Astrocyte (in vitro differentiated cells and primary cell): ENCODE measurements around the gene IPO13. TPM values are rescaled to one million over a fixed set of nuclear protein-coding genes. Genes with fewer than 3 reads are reported as not detected.
A peak's percentile ranks its signal among the peaks of the same experiment; 100 is the strongest.

Experiments used
- DNase-seq: peaks from one replicate; pipeline ENCODE4 v3.0.0-alpha.2; 2010; ENCODE audit warnings: low read depth
- FAIRE-seq: peaks from 2 replicates; lab custom pipeline; 2011; peaks lifted over from hg19 to GRCh38; lab: Jason Lieb, UNC
- H2AFZ ChIP-seq: 2 replicates; pipeline ENCODE4 v1.6.0; 2012; ENCODE audit warnings: low read depth, low read length, inconsistent platforms
- H3K27ac ChIP-seq: 2 replicates; pipeline ENCODE4 v1.5.1; 2011; ENCODE audit warnings: low read depth, low read length, inconsistent platforms
- H3K27me3 ChIP-seq: 2 replicates; pipeline ENCODE4 v1.6.0; 2011; ENCODE audit warnings: low read length, inconsistent platforms; ENCODE audit not compliant: insufficient read depth
- H3K36me3 ChIP-seq: 2 replicates; pipeline ENCODE4 v1.5.1; 2011; ENCODE audit warnings: low read length, inconsistent platforms; ENCODE audit not compliant: insufficient read depth
- H3K4me1 ChIP-seq: 2 replicates; pipeline ENCODE4 v1.5.1; 2011; ENCODE audit warnings: low read length, inconsistent platforms; ENCODE audit not compliant: insufficient read depth
- H3K4me2 ChIP-seq: 2 replicates; pipeline ENCODE4 v1.6.0; 2012; ENCODE audit warnings: low read length, inconsistent platforms
- H3K4me3 ChIP-seq: 2 replicates; pipeline ENCODE4 v1.5.1; 2011; ENCODE audit warnings: low read depth, mild to moderate bottlenecking, low read length, inconsistent platforms; ENCODE audit not compliant: insufficient read depth
- H3K79me2 ChIP-seq: 2 replicates; pipeline ENCODE4 v1.6.0; 2012; ENCODE audit warnings: mild to moderate bottlenecking, low read length, inconsistent platforms; ENCODE audit not compliant: insufficient read depth
- H3K9ac ChIP-seq: 2 replicates; pipeline ENCODE4 v1.6.0; 2012; ENCODE audit warnings: mild to moderate bottlenecking, low read length, inconsistent platforms
- H3K9me3 ChIP-seq: 2 replicates; pipeline ENCODE4 v1.5.1; 2012; ENCODE audit warnings: low read depth, mild to moderate bottlenecking, low read length, inconsistent platforms; ENCODE audit not compliant: insufficient read depth
- H4K20me1 ChIP-seq: 2 replicates; pipeline ENCODE4 v1.6.0; 2012; ENCODE audit warnings: low read length, inconsistent platforms; ENCODE audit not compliant: insufficient read depth
- H3K27ac Mint-ChIP-seq: one replicate; pipeline ENCODE4 v1.8.0; 2021; ENCODE audit warnings: mild to moderate bottlenecking, mixed read lengths; ENCODE audit not compliant: unreplicated experiment
- H3K27me3 Mint-ChIP-seq: one replicate; pipeline ENCODE4 v1.8.0; 2021; ENCODE audit warnings: low read depth, mixed read lengths; ENCODE audit not compliant: unreplicated experiment
- H3K36me3 Mint-ChIP-seq: one replicate; pipeline ENCODE4 v1.8.0; 2021; ENCODE audit warnings: low read depth, mixed read lengths; ENCODE audit not compliant: unreplicated experiment
- H3K4me1 Mint-ChIP-seq: one replicate; pipeline ENCODE4 v1.8.0; 2021; ENCODE audit warnings: low read depth, mixed read lengths; ENCODE audit not compliant: unreplicated experiment
- H3K4me3 Mint-ChIP-seq: one replicate; pipeline ENCODE4 v1.8.0; 2021; ENCODE audit warnings: mild to moderate bottlenecking, moderate library complexity, mixed read lengths; ENCODE audit not compliant: unreplicated experiment
- H3K9me3 Mint-ChIP-seq: one replicate; pipeline ENCODE4 v1.8.0; 2021; ENCODE audit warnings: mild to moderate bottlenecking, mixed read lengths; ENCODE audit not compliant: unreplicated experiment
- CTCF ChIP-seq: IDR thresholded peaks from 2 replicates; pipeline ENCODE4 v1.5.1; 2011; ENCODE audit warnings: low read depth, mild to moderate bottlenecking, inconsistent platforms, low read length, moderate library complexity; ENCODE audit not compliant: insufficient read depth
- EZH2 ChIP-seq: IDR thresholded peaks from 2 replicates; pipeline ENCODE4 v1.6.1; 2012; ENCODE audit warnings: mild to moderate bottlenecking, low read length, inconsistent platforms; ENCODE audit not compliant: insufficient read depth
- total RNA-seq: library from RNA; stranded (reverse); gene quantifications from 2 replicates; pipeline ENCODE4 v1.2.1, GENCODE V29; 2021

The IPO13 gene
- total RNA-seq, 1 donor from 2014 or later: 31.0 TPM

GRCh38 chr1:43925846-43926245 is 20.9 kb upstream of the IPO13 start:
- Histone ChIP-seq H3K9me3 (no peaks in the 10 kb centered on the region), H3K79me2 (no peaks in the 10 kb centered on the region), H3K9ac (no peak overlapping the region), H3K4me3 (no peak overlapping the region), H4K20me1 (no peaks in the 10 kb centered on the region), H3K27me3 (no peaks in the 10 kb centered on the region), H3K27ac (no peak overlapping the region), H3K36me3 (peaks cover 4% of the 10 kb centered on the region), H2AFZ (no peak overlapping the region), H3K4me2 (no peak overlapping the region), H3K4me1 (peaks cover 17% of the 10 kb centered on the region)
- Mint-ChIP-seq H3K9me3 (peaks cover 5% of the 10 kb centered on the region), H3K4me3 (no peak overlapping the region), H3K36me3 (peaks cover 21% of the 10 kb centered on the region), H3K4me1 (peaks cover 20% of the 10 kb centered on the region), H3K27me3 (no peaks in the 10 kb centered on the region), H3K27ac (peak overlapping the region; percentile 2)
- DNase-seq (peak; percentile 28), FAIRE-seq (no peak)
- no peak for TF ChIP-seq CTCF
- no peak for TF ChIP-seq EZH2

- no peak for FAIRE-seq
- H3K27ac ChIP-seq: peak overlapping the region; percentile 69
- peaks cover 17% of the 10 kb centered on the region for H3K36me3 Mint-ChIP-seq
- TF ChIP-seq EZH2 (no peak), CTCF (no peak)
- no peak overlapping the region for H2AFZ ChIP-seq
- no peak overlapping the region for H3K27ac Mint-ChIP-seq
- H3K27me3 ChIP-seq: no peaks in the 10 kb centered on the region
- no peak for DNase-seq
- no peak overlapping the region for H3K9ac ChIP-seq
- no peak overlapping the region for H3K4me3 Mint-ChIP-seq
- H4K20me1 ChIP-seq: peaks cover 5% of the 10 kb centered on the region
- peaks cover 2% of the 10 kb centered on the region for H3K27me3 Mint-ChIP-seq
- H3K4me2 ChIP-seq: no peak overlapping the region
- H3K9me3 Mint-ChIP-seq: peaks cover 5% of the 10 kb centered on the region
- peaks cover 4% of the 10 kb centered on the region for H3K36me3 ChIP-seq
- peaks cover 23% of the 10 kb centered on the region for H3K4me1 Mint-ChIP-seq
- no peaks in the 10 kb centered on the region for H3K79me2 ChIP-seq
- H3K4me3 ChIP-seq: no peak overlapping the region
- H3K4me1 ChIP-seq: peaks cover 27% of the 10 kb centered on the region
- no peaks in the 10 kb centered on the region for H3K9me3 ChIP-seq
Measured at GRCh38 chr1:43930168-43930948, 16.4 kb upstream of the IPO13 start.

GRCh38 chr1:43930949-43931275 is 15.8 kb upstream of the IPO13 start:
- H3K4me2 ChIP-seq: no peak overlapping the region
- no peak overlapping the region for H3K4me3 ChIP-seq
- peaks cover 27% of the 10 kb centered on the region for H3K4me1 ChIP-seq
- Mint-ChIP-seq H3K27ac (no peak overlapping the region), H3K36me3 (peaks cover 16% of the 10 kb centered on the region), H3K9me3 (peaks cover 5% of the 10 kb centered on the region), H3K4me1 (peaks cover 23% of the 10 kb centered on the region), H3K4me3 (no peak overlapping the region), H3K27me3 (peaks cover 2% of the 10 kb centered on the region)
- no peaks in the 10 kb centered on the region for H3K79me2 ChIP-seq
- TF ChIP-seq CTCF: no peak
- TF ChIP-seq EZH2: no peak
- no peaks in the 10 kb centered on the region for H3K27me3 ChIP-seq
- no peak overlapping the region for H3K9ac ChIP-seq
- no peak overlapping the region for H3K27ac ChIP-seq
- peaks cover 5% of the 10 kb centered on the region for H4K20me1 ChIP-seq
- DNase-seq: no peak
- no peak for FAIRE-seq
- peaks cover under 1% of the 10 kb centered on the region for H3K36me3 ChIP-seq
- H3K9me3 ChIP-seq: no peaks in the 10 kb centered on the region
- no peak overlapping the region for H2AFZ ChIP-seq
